DND-41 (cell line): ENCODE results near the gene APOBEC3C.

Experiments
- CTCF ChIP-seq: IDR thresholded peaks from 2 replicates; pipeline ENCODE4 v1.5.1; 2012; ENCODE audit warnings: borderline replicate concordance, low read length, moderate library complexity, mild to moderate bottlenecking; ENCODE audit not compliant: poor library complexity, severe bottlenecking; ENCODE audit errors: extremely low read depth
- EZH2 ChIP-seq: IDR thresholded peaks from 3 replicates; pipeline ENCODE4 v1.6.1; 2012; ENCODE audit warnings: borderline replicate concordance, low read depth, mild to moderate bottlenecking, moderate library complexity, low read length, inconsistent platforms; ENCODE audit not compliant: severe bottlenecking

DNA sequence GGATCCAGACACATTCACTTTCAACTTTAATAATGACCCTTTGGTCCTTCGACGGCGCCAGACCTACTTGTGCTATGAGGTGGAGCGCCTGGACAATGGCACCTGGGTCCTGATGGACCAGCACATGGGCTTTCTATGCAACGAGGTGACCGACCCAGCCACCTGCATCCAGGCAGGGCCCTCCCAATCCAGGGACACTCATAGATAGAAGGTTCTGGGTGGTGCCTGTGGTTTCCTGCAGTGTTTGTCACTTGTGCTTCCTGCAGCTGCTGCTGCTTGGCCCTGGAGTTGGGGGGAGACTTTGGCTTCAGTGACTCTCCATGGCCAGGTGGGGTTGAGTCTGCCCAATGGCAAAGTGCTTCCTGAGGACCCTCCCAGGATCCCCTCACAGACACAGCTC is 24.6 kb upstream of the APOBEC3C start:
- no peak for TF ChIP-seq CTCF
- TF ChIP-seq EZH2: no peak
